HG02852 (cell line): ENCODE results near the gene PKN3.

ENCODE experiments used
- ATAC-seq: cut with Tn5 transposase; IDR thresholded peaks from one replicate; pipeline ENCODE4 v1.9.1; 2021; ENCODE audit warnings: mild to moderate bottlenecking, moderate library complexity; ENCODE audit not compliant: unreplicated experiment

The PKN3 gene

GRCh38 chr9:128733256-128733655, 31.0 kb downstream of the PKN3 start:
- ATAC-seq, result no peak

GRCh38 chr9:128735373-128735772, 33.1 kb downstream of the PKN3 start:
- ATAC-seq, result no peak

- no peak for ATAC-seq
These were observed 40.1 kb downstream of the PKN3 start for GRCh38 chr9:128742401-128742800.

- no peak for ATAC-seq
These were observed 41.1 kb downstream of the PKN3 start for GRCh38 chr9:128743421-128743820.

GRCh38 chr9:128747241-128747640, 44.9 kb downstream of the PKN3 start:
- no peak for ATAC-seq

- ATAC-seq, result no peak
These were observed 48.8 kb downstream of the PKN3 start for GRCh38 chr9:128750926-128751595.

- ATAC-seq, result no peak
These were observed 51.3 kb downstream of the PKN3 start for GRCh38 chr9:128753627-128754026.

- ATAC-seq, result no peak
These were observed 55.3 kb downstream of the PKN3 start for GRCh38 chr9:128757602-128758001.

- ATAC-seq, result no peak
These were observed 60.6 kb downstream of the PKN3 start for GRCh38 chr9:128762671-128763449.

- ATAC-seq, result no peak
These were observed 62.1 kb downstream of the PKN3 start for GRCh38 chr9:128764361-128764760.

GRCh38 chr9:128765499-128765898, 63.2 kb downstream of the PKN3 start:
- no peak for ATAC-seq

- ATAC-seq, result no peak
These were observed 66.3 kb downstream of the PKN3 start for GRCh38 chr9:128768606-128769005.
